Measurements from ENCODE around the gene PNPT1.
"Not testable (repeated sequence)": the region's sequence is repeated elsewhere in the genome, so short reads cannot be mapped to it uniquely, and the experiment has no call there.

Gene PNPT1

GRCh38 chr2:55693181-55694125 is at the start of gene PNPT1:
Gene PNPT1 (minus strand): TSS chr2:55693844. CDS start chr2:55693823, 21 bp downstream.
- peak; percentile 100 for ATAC-seq
- TF ChIP-seq TSHZ2 (CRISPR knock-in tag; IDR thresholded peaks at IDR 0.05) (0 out of 2 replicates have a peak, but pooled peaks have one; percentile 15), CSRNP3 (CRISPR knock-in tag; IDR thresholded peaks at IDR 0.05) (no peak)

- TF ChIP-seq CSDC2 (CRISPR knock-in tag; IDR thresholded peaks at IDR 0.05) (no peak), ZFP30 (CRISPR knock-in tag; IDR thresholded peaks at IDR 0.05) (no peak), ISL1 (CRISPR knock-in tag; IDR thresholded peaks at IDR 0.05) (no peak), ZC3H10 (CRISPR knock-in tag; IDR thresholded peaks at IDR 0.05) (no peak), TOX (CRISPR knock-in tag; IDR thresholded peaks at IDR 0.05; ENCODE audit: borderline replicate concordance) (no peak), TSHZ2 (CRISPR knock-in tag; IDR thresholded peaks at IDR 0.05) (no peak), CSRNP3 (CRISPR knock-in tag; IDR thresholded peaks at IDR 0.05) (no peak), POU6F1 (CRISPR knock-in tag; IDR thresholded peaks at IDR 0.05; ENCODE audit: borderline replicate concordance, low read depth) (no peak), ZNF70 (CRISPR knock-in tag; IDR thresholded peaks at IDR 0.05) (no peak), PATZ1 (CRISPR knock-in tag; IDR thresholded peaks at IDR 0.05; ENCODE audit: borderline replicate concordance) (no peak), GLIS3 (CRISPR knock-in tag; IDR thresholded peaks at IDR 0.05) (no peak), ZFP3 (CRISPR knock-in tag; IDR thresholded peaks at IDR 0.05) (no peak), BACH2 (CRISPR knock-in tag; IDR thresholded peaks at IDR 0.05; ENCODE audit: borderline replicate concordance) (no peak), ZNF565 (CRISPR knock-in tag; conservative IDR thresholded peaks at IDR 0.05; ENCODE audit: low read depth) (no peak), OSR1 (CRISPR knock-in tag; IDR thresholded peaks at IDR 0.05) (no peak), PPARA (CRISPR knock-in tag; IDR thresholded peaks at IDR 0.05; ENCODE audit: borderline replicate concordance) (no peak)
- no peak for ATAC-seq
Measured at GRCh38 chr2:55742996-55743395, 49.4 kb upstream of the PNPT1 start.

- not testable (repeated sequence) for ATAC-seq
Measured at GRCh38 chr2:55736019-55736536, 42.4 kb upstream of the PNPT1 start.
